H9 (cell line): ENCODE measurements around the gene ZDHHC13. TPM values are rescaled to one million over a fixed set of nuclear protein-coding genes. Genes with fewer than 3 reads are reported as not detected.

ENCODE experiments used
- DNase-seq: peaks from one replicate; pipeline ENCODE4 v3.0.0-alpha.2; 2017
- H2AFZ ChIP-seq: one replicate; pipeline ENCODE4 v1.6.1; 2013; ENCODE audit warnings: mild to moderate bottlenecking, low read length, control low read depth, moderate library complexity
- H2AK5ac ChIP-seq: 2 replicates; pipeline ENCODE4 v1.6.1; 2013; ENCODE audit warnings: low read length, control low read depth, mixed read lengths; ENCODE audit not compliant: insufficient read length
- H2BK120ac ChIP-seq: one replicate; pipeline ENCODE4 v1.6.1; 2013; ENCODE audit warnings: low read depth, mild to moderate bottlenecking, low read length, control low read depth, inconsistent platforms; ENCODE audit not compliant: poor library complexity, severe bottlenecking
- H2BK12ac ChIP-seq: 2 replicates; pipeline ENCODE4 v1.6.1; 2013; ENCODE audit warnings: low read length, control low read depth, mixed read lengths, low read depth; ENCODE audit not compliant: insufficient read length
- H2BK15ac ChIP-seq: 2 replicates; pipeline ENCODE4 v1.6.1; 2013; ENCODE audit warnings: low read depth, low read length, control low read depth
- H2BK20ac ChIP-seq: one replicate; pipeline ENCODE4 v1.6.1; 2013; ENCODE audit warnings: low read depth, mild to moderate bottlenecking, low read length, control low read depth, inconsistent platforms; ENCODE audit not compliant: poor library complexity, severe bottlenecking
- H2BK5ac ChIP-seq: 2 replicates; pipeline ENCODE4 v1.6.1; 2013; ENCODE audit warnings: low read length, control low read depth, mixed read lengths; ENCODE audit not compliant: insufficient read length
- H3K14ac ChIP-seq: 2 replicates; pipeline ENCODE4 v1.6.1; 2013; ENCODE audit warnings: low read length, control low read depth; ENCODE audit not compliant: insufficient read depth
- H3K18ac ChIP-seq: 2 replicates; pipeline ENCODE4 v1.6.1; 2013; ENCODE audit warnings: low read depth, mild to moderate bottlenecking, mixed read lengths, low read length, control low read depth; ENCODE audit not compliant: insufficient read length
- H3K23ac ChIP-seq: 2 replicates; pipeline ENCODE4 v1.6.1; 2013; ENCODE audit warnings: low read length, control low read depth, mixed read lengths, low read depth; ENCODE audit not compliant: insufficient read length
- H3K23me2 ChIP-seq: 2 replicates; pipeline ENCODE4 v1.6.1; 2013; ENCODE audit warnings: low read depth, mild to moderate bottlenecking, mixed read lengths, low read length, control low read depth; ENCODE audit not compliant: insufficient read length, poor library complexity, severe bottlenecking
- H3K27ac ChIP-seq: 2 replicates; pipeline ENCODE4 v1.5.1; 2013; ENCODE audit warnings: low read length, control low read depth, mixed read lengths, low read depth; ENCODE audit not compliant: insufficient read length
- H3K27me3 ChIP-seq: 2 replicates; pipeline ENCODE4 v1.6.1; 2013; ENCODE audit warnings: low read length, control low read depth, inconsistent platforms; ENCODE audit not compliant: insufficient read depth
- H3K4ac ChIP-seq: 2 replicates; pipeline ENCODE4 v1.6.1; 2013; ENCODE audit warnings: low read depth, mild to moderate bottlenecking, control low read depth, inconsistent platforms, low read length, moderate library complexity
- H3K4me1 ChIP-seq: 2 replicates; pipeline ENCODE4 v1.6.1; 2013; ENCODE audit warnings: low read length, control low read depth, inconsistent platforms; ENCODE audit not compliant: insufficient read depth
- H3K4me2 ChIP-seq: 2 replicates; pipeline ENCODE4 v1.6.1; 2013; ENCODE audit warnings: low read length, control low read depth, mixed read lengths; ENCODE audit not compliant: insufficient read length, insufficient read depth
- H3K56ac ChIP-seq: 2 replicates; pipeline ENCODE4 v1.6.1; 2013; ENCODE audit warnings: low read depth, mild to moderate bottlenecking, mixed read lengths, low read length, control low read depth; ENCODE audit not compliant: insufficient read length
- H3K79me1 ChIP-seq: 2 replicates; pipeline ENCODE4 v1.6.1; 2013; ENCODE audit warnings: low read depth, mild to moderate bottlenecking, moderate library complexity, low read length, control low read depth, inconsistent platforms; ENCODE audit not compliant: insufficient read depth, poor library complexity, severe bottlenecking
- H3K79me2 ChIP-seq: 2 replicates; pipeline ENCODE4 v1.6.1; 2013; ENCODE audit warnings: low read length, control low read depth, inconsistent platforms; ENCODE audit not compliant: insufficient read depth
- H3K9ac ChIP-seq: 2 replicates; pipeline ENCODE4 v1.6.1; 2013; ENCODE audit warnings: low read length, control low read depth, mixed read lengths; ENCODE audit not compliant: insufficient read length; ENCODE audit errors: extremely low read depth
- H3K9me3 ChIP-seq: one replicate; pipeline ENCODE4 v1.6.1; 2013; ENCODE audit warnings: low read depth, low read length, inconsistent platforms; ENCODE audit not compliant: control insufficient read depth
- H3T11ph ChIP-seq: one replicate; pipeline ENCODE4 v1.6.1; 2013; ENCODE audit warnings: mild to moderate bottlenecking, low read length, control low read depth, inconsistent platforms
- H4K20me1 ChIP-seq: one replicate; pipeline ENCODE4 v1.6.1; 2013; ENCODE audit not compliant: control insufficient read depth, insufficient read length, insufficient read depth
- H4K5ac ChIP-seq: 2 replicates; pipeline ENCODE4 v1.6.1; 2013; ENCODE audit warnings: low read depth, mild to moderate bottlenecking, mixed read lengths, low read length, control low read depth; ENCODE audit not compliant: insufficient read length
- H4K8ac ChIP-seq: replicated peaks from 2 replicates; pipeline ENCODE4 v1.6.1; 2013; ENCODE audit warnings: low read length, control low read depth, mixed read lengths, low read depth; ENCODE audit not compliant: insufficient read length
- H4K91ac ChIP-seq: 2 replicates; pipeline ENCODE4 v1.6.1; 2013; ENCODE audit warnings: low read depth, mild to moderate bottlenecking, moderate library complexity, mixed read lengths, low read length, control low read depth; ENCODE audit not compliant: insufficient read length
- H3K27ac Mint-ChIP-seq, 3 experiments: 2 replicates in 2 of 3; 3 replicates in 1 of 3; pipeline ENCODE4 v1.8.0; 2020 to 2021; ENCODE audit warnings: mixed read lengths in 3 of 3, mild to moderate bottlenecking in 1 of 3, moderate library complexity in 1 of 3
- H3K27me3 Mint-ChIP-seq: 2 replicates; pipeline ENCODE4 v1.8.0; 2021; ENCODE audit warnings: low read depth, mild to moderate bottlenecking, moderate library complexity, mixed read lengths
- H3K36me3 Mint-ChIP-seq, 3 experiments: 2 replicates in 2 of 3; 3 replicates in 1 of 3; pipeline ENCODE4 v1.8.0; 2020 to 2021; ENCODE audit warnings: low read depth in 3 of 3, mixed read lengths in 3 of 3; ENCODE audit not compliant: insufficient read depth in 1 of 3
- H3K4me1 Mint-ChIP-seq, 2 experiments: 2 replicates each; pipeline ENCODE4 v1.8.0; 2020; ENCODE audit warnings: mixed read lengths in 2 of 2
- H3K4me3 Mint-ChIP-seq, 2 experiments: 2 replicates in 1 of 2; 3 replicates in 1 of 2; pipeline ENCODE4 v1.8.0; 2020 to 2021; ENCODE audit warnings: mild to moderate bottlenecking in 2 of 2, mixed read lengths in 2 of 2, moderate library complexity in 1 of 2
- H3K9me3 Mint-ChIP-seq, 2 experiments: 2 replicates in 1 of 2; 3 replicates in 1 of 2; pipeline ENCODE4 v1.8.0; 2020; ENCODE audit warnings: mild to moderate bottlenecking in 2 of 2, mixed read lengths in 2 of 2, moderate library complexity in 1 of 2
- CTCF ChIP-seq: fragments of 200-600 bp; sonication (generic); conservative IDR thresholded peaks from 3 replicates; pipeline ENCODE4 v1.8.0; 2021; ENCODE audit warnings: antibody characterized with exemption, mild to moderate bottlenecking
- WGBS: extraction: QIAGEN DNeasy Blood & Tissue Kit; methylation state at CpG from one replicate; pipeline ENCODE4 v1.1.7; 2013; ENCODE audit warnings: missing lambda C conversion rate, low lambda C conversion rate, mixed read lengths; ENCODE audit not compliant: insufficient read length; ENCODE audit errors: extremely low coverage; 5-methylcytosine and 5-hydroxymethylcytosine counted together
- total RNA-seq: library from RNA; stranded (reverse); gene quantifications from 2 replicates; pipeline ENCODE4 v1.2.1, GENCODE V29; 2021

ZDHHC13 gene
- total RNA-seq, 1 experiment from 2014 or later = 20.9 TPM

GRCh38 chr11:19196432-19196831 lies 79.5 kb downstream of the ZDHHC13 start:
- Histone ChIP-seq H3K9me3 (no peaks in the 10 kb centered on the region), H4K20me1 (no peaks in the 10 kb centered on the region), H2AFZ (no peak overlapping the region), H3K79me2 (no peaks in the 10 kb centered on the region), H2BK15ac (no peak overlapping the region), H3T11ph (no peak overlapping the region), H3K18ac (no peak overlapping the region), H3K27ac (no peak overlapping the region), H2BK20ac (no peak overlapping the region), H3K4ac (no peak overlapping the region), H2BK120ac (no peak overlapping the region), H3K4me1 (no peaks in the 10 kb centered on the region), H4K91ac (no peak overlapping the region), H3K23me2 (no peaks in the 10 kb centered on the region), H2AK5ac (no peak overlapping the region), H4K5ac (no peak overlapping the region), H3K23ac (no peak overlapping the region), H2BK12ac (no peak overlapping the region), H3K56ac (no peak overlapping the region), H3K9ac (no peak overlapping the region), H3K79me1 (no peaks in the 10 kb centered on the region), H2BK5ac (no peak overlapping the region), H3K4me2 (no peak overlapping the region), H3K27me3 (no peaks in the 10 kb centered on the region), H4K8ac (no peak overlapping the region), H3K14ac (no peak overlapping the region)
- no peak for TF ChIP-seq CTCF
- no peak for DNase-seq
- H3K4me3 Mint-ChIP-seq = no peak overlapping the region
- no peak overlapping the region for H3K27ac Mint-ChIP-seq
- peaks cover 0 to 3% (median 0%) of the 10 kb centered on the region in 3 experiments; a peak in 1 of 7 replicates for H3K36me3 Mint-ChIP-seq
- WGBS = no CpG with 5 or more reads among the region's 6 CpGs
- H3K9me3 Mint-ChIP-seq = peaks cover 0 to 7% of the 10 kb centered on the region in 2 experiments; a peak in 2 of 5 replicates
- peaks cover 2% of the 10 kb centered on the region; the same call in 1 of the 2 replicates for H3K27me3 Mint-ChIP-seq
- no peaks in the 10 kb centered on the region for H3K4me1 Mint-ChIP-seq
